ENCODE data around the gene ABCC10. TPM values are rescaled to one million over a fixed set of nuclear protein-coding genes. Genes with fewer than 3 reads are reported as not detected.

The ABCC10 gene
- total RNA-seq, 1 experiment from 2014 or later, result 31.8 TPM

DNA sequence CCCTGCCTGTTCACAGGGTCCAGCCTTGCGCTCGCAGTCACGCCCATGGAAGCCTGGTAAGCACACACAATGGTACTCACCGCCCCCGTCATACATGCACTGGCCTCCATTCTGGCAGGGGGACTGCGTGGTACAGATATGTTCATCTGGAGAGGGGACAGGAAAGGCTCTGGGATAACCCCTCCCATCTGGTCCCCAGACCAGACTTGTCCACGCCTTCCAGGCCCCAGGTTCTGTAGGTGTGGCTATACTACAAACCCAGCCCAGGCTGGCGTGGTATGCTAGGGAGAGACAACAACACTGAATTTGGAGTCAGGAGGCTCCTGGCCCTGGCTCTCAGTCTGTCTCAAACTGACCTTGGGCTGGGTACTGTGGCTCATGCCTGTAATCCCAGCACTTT is 24.6 kb downstream of the ABCC10 start:
- H3K36me3 Mint-ChIP-seq (ENCODE audit: insufficient read depth in 1 of 3, low read depth in 3 of 3), result peaks cover 0 to 40% (median 37%) of the 10 kb centered on the region in 3 experiments; a peak in 5 of 7 replicates
- no peaks in the 10 kb centered on the region for H3K79me1 ChIP-seq (ENCODE audit: insufficient read depth, low read depth, low read length, poor library complexity, severe bottlenecking)
- no peak overlapping the region for H2AK5ac ChIP-seq (ENCODE audit: insufficient read length, low read length)
- H3K27ac Mint-ChIP-seq, result no peak overlapping the region; a peak in 1 of 7 replicates
- no peak overlapping the region for H3K4me2 ChIP-seq (ENCODE audit: insufficient read depth, insufficient read length, low read length)
- no CpG with 5 or more reads among the region's 8 CpGs for WGBS (ENCODE audit: extremely low coverage, insufficient read length, low lambda C conversion rate)
- no peak overlapping the region for H4K8ac ChIP-seq (replicated peaks; ENCODE audit: insufficient read length, low read depth, low read length)
- H3K14ac ChIP-seq (ENCODE audit: insufficient read depth, low read length), result no peak overlapping the region
- H3K27ac ChIP-seq (ENCODE audit: insufficient read length, low read depth, low read length), result no peak overlapping the region
- no peak overlapping the region for H2AFZ ChIP-seq (ENCODE audit: low read length)
- no peaks in the 10 kb centered on the region; a peak in 2 of 5 replicates for H3K9me3 Mint-ChIP-seq
- TF ChIP-seq, protein P1, sequence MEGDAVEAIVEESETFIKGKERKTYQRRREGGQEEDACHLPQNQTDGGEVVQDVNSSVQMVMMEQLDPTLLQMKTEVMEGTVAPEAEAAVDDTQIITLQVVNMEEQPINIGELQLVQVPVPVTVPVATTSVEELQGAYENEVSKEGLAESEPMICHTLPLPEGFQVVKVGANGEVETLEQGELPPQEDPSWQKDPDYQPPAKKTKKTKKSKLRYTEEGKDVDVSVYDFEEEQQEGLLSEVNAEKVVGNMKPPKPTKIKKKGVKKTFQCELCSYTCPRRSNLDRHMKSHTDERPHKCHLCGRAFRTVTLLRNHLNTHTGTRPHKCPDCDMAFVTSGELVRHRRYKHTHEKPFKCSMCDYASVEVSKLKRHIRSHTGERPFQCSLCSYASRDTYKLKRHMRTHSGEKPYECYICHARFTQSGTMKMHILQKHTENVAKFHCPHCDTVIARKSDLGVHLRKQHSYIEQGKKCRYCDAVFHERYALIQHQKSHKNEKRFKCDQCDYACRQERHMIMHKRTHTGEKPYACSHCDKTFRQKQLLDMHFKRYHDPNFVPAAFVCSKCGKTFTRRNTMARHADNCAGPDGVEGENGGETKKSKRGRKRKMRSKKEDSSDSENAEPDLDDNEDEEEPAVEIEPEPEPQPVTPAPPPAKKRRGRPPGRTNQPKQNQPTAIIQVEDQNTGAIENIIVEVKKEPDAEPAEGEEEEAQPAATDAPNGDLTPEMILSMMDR (conservative IDR thresholded peaks at IDR 0.05), result no peak
- no peak overlapping the region for H4K91ac ChIP-seq (ENCODE audit: insufficient read length, low read depth, low read length)
- H3K9ac ChIP-seq (ENCODE audit: extremely low read depth, insufficient read length, low read length), result no peak overlapping the region
- H3K9me3 ChIP-seq (ENCODE audit: control insufficient read depth, low read depth, low read length), result no peaks in the 10 kb centered on the region
- no peak overlapping the region for H2BK20ac ChIP-seq (ENCODE audit: low read depth, low read length, poor library complexity, severe bottlenecking)
- H3K79me2 ChIP-seq (ENCODE audit: insufficient read depth, low read length), result no peaks in the 10 kb centered on the region
- no peak overlapping the region for H4K5ac ChIP-seq (ENCODE audit: insufficient read length, low read depth, low read length)
- H3K4me3 Mint-ChIP-seq, result no peak overlapping the region
- no peak overlapping the region for H3K4ac ChIP-seq (ENCODE audit: low read depth, low read length)
- no peak overlapping the region for H2BK120ac ChIP-seq (ENCODE audit: low read depth, low read length, poor library complexity, severe bottlenecking)
- H2BK15ac ChIP-seq (ENCODE audit: low read depth, low read length), result no peak overlapping the region
- H4K20me1 ChIP-seq (ENCODE audit: control insufficient read depth, insufficient read depth, insufficient read length), result peaks cover 4% of the 10 kb centered on the region
- H2BK5ac ChIP-seq (ENCODE audit: insufficient read length, low read length), result no peak overlapping the region
- H3K4me1 ChIP-seq (ENCODE audit: insufficient read depth, low read length), result no peaks in the 10 kb centered on the region
- H3K56ac ChIP-seq (ENCODE audit: insufficient read length, low read depth, low read length), result no peak overlapping the region
- H3K27me3 ChIP-seq (ENCODE audit: insufficient read depth, low read length), result peaks cover 12% of the 10 kb centered on the region; the same call in 1 of the 2 replicates
- H3K4me1 Mint-ChIP-seq, result peaks cover 9 to 11% of the 10 kb centered on the region in 2 experiments
- H3K23ac ChIP-seq (ENCODE audit: insufficient read length, low read depth, low read length), result no peak overlapping the region
- H3K27me3 Mint-ChIP-seq (ENCODE audit: low read depth), result peaks cover 30% of the 10 kb centered on the region
- no peak overlapping the region for H3T11ph ChIP-seq (ENCODE audit: low read length)
- no peak overlapping the region for H3K18ac ChIP-seq (ENCODE audit: insufficient read length, low read depth, low read length)
- DNase-seq, result no peak
- no peak overlapping the region for H2BK12ac ChIP-seq (ENCODE audit: insufficient read length, low read depth, low read length)
- peaks cover 14% of the 10 kb centered on the region for H3K23me2 ChIP-seq (ENCODE audit: insufficient read length, low read depth, low read length, poor library complexity, severe bottlenecking)
